IMR-90 (cell line): ENCODE measurements around the gene TNRC6B. TPM values are rescaled to one million over a fixed set of nuclear protein-coding genes. Genes with fewer than 3 reads are reported as not detected.

Experiments used
- ATAC-seq: fragments of 200-7000 bp; cut with Tn5 transposase; 2 replicates; pipeline ENCODE4 v1.9.1; 2020; ENCODE audit warnings: low read depth, mild to moderate bottlenecking, moderate library complexity
- BruUV-seq: library from RNA; stranded (reverse); fragments of 400-500 nt; replicated peaks from 2 replicates; lab custom pipeline; 2021; lab: Mats Ljungman, UMichigan
- CTCF ChIA-PET: fragments of 300-600 bp; formaldehyde crosslinking; extraction: SDS; loops from one replicate; lab custom pipeline; 2021; ENCODE audit warnings: antibody characterized with exemption; lab: Yijun Ruan, JAX
- POLR2A ChIA-PET: fragments of 300-600 bp; sonication (Branson Sonifier 250); formaldehyde crosslinking; loops from one replicate; lab custom pipeline; 2022; ENCODE audit warnings: antibody characterized with exemption; ENCODE audit not compliant: unreplicated experiment; lab: Charles Lee
- DNase-seq: peaks from one replicate; pipeline ENCODE4 v3.0.0; 2013
- H2AFZ ChIP-seq: replicated peaks from 2 replicates; pipeline ENCODE3; 2013; ENCODE audit warnings: low read length, mild to moderate bottlenecking; ENCODE audit not compliant: poor library complexity
- H2AK5ac ChIP-seq: 2 replicates; pipeline ENCODE4 v1.6.1; 2013; ENCODE audit warnings: low read depth, low read length, inconsistent platforms
- H2AK9ac ChIP-seq: replicated peaks from 2 replicates; pipeline ENCODE3; 2013; ENCODE audit warnings: mild to moderate bottlenecking, low read depth, low read length, moderate library complexity; ENCODE audit not compliant: poor library complexity
- H2BK120ac ChIP-seq: 2 replicates; pipeline ENCODE4 v1.6.1; 2013; ENCODE audit warnings: low read depth, low read length, inconsistent platforms
- H2BK15ac ChIP-seq: 3 replicates; pipeline ENCODE4 v1.6.1; 2013; ENCODE audit warnings: low read depth, low read length, inconsistent platforms
- H2BK20ac ChIP-seq: 2 replicates; pipeline ENCODE4 v1.6.1; 2013; ENCODE audit warnings: low read depth, mild to moderate bottlenecking, inconsistent platforms, low read length, moderate library complexity
- H2BK5ac ChIP-seq: 2 replicates; pipeline ENCODE4 v1.6.1; 2013; ENCODE audit warnings: mild to moderate bottlenecking, low read depth, low read length, inconsistent platforms; ENCODE audit not compliant: poor library complexity, severe bottlenecking
- H3K14ac ChIP-seq: replicated peaks from 2 replicates; pipeline ENCODE4 v1.6.1; 2013; ENCODE audit warnings: low read depth, low read length, inconsistent platforms
- H3K18ac ChIP-seq: 2 replicates; pipeline ENCODE4 v1.6.1; 2013; ENCODE audit warnings: low read depth, low read length, control low read depth
- H3K23ac ChIP-seq: 2 replicates; pipeline ENCODE4 v1.6.1; 2013; ENCODE audit warnings: low read depth, low read length, inconsistent platforms
- H3K27ac ChIP-seq: 2 replicates; pipeline ENCODE4 v1.5.1; 2013; ENCODE audit warnings: mild to moderate bottlenecking, control low read depth, low read length; ENCODE audit not compliant: insufficient read depth
- H3K27me3 ChIP-seq: 2 replicates; pipeline ENCODE4 v1.6.1; 2013; ENCODE audit warnings: low read length; ENCODE audit not compliant: control insufficient read depth, insufficient read depth
- H3K36me3 ChIP-seq: 2 replicates; pipeline ENCODE4 v1.6.1; 2013; ENCODE audit warnings: low read length, mixed read lengths; ENCODE audit not compliant: control insufficient read depth, insufficient read depth
- H3K4ac ChIP-seq: 2 replicates; pipeline ENCODE4 v1.6.1; 2013; ENCODE audit warnings: low read depth, low read length, inconsistent platforms
- H3K4me1 ChIP-seq: 2 replicates; pipeline ENCODE4 v1.6.1; 2013; ENCODE audit warnings: low read length, mixed read lengths; ENCODE audit not compliant: control insufficient read depth, insufficient read depth
- H3K4me2 ChIP-seq: 2 replicates; pipeline ENCODE4 v1.6.1; 2013; ENCODE audit warnings: low read depth, mild to moderate bottlenecking, control low read depth, low read length, moderate library complexity
- H3K4me3 ChIP-seq: 2 replicates; pipeline ENCODE4 v1.5.1; 2013; ENCODE audit warnings: low read depth, mild to moderate bottlenecking, control low read depth, low read length, moderate library complexity; ENCODE audit not compliant: insufficient read depth
- H3K56ac ChIP-seq: 2 replicates; pipeline ENCODE4 v1.6.1; 2013; ENCODE audit warnings: low read length, inconsistent platforms; ENCODE audit not compliant: insufficient read depth; ENCODE audit errors: extremely low read depth
- H3K79me1 ChIP-seq, 2 experiments: 2 replicates each; pipeline ENCODE4 v1.6.1; 2013; ENCODE audit warnings: low read length in 2 of 2, inconsistent platforms in 1 of 2, low read depth in 1 of 2
- H3K9ac ChIP-seq: 2 replicates; pipeline ENCODE4 v1.6.1; 2013; ENCODE audit warnings: low read depth, low read length, control low read depth
- H3K9me1 ChIP-seq: 2 replicates; pipeline ENCODE4 v1.6.1; 2013; ENCODE audit warnings: low read length, inconsistent platforms; ENCODE audit not compliant: insufficient read depth
- H3K9me3 ChIP-seq: 2 replicates; pipeline ENCODE4 v1.6.1; 2013; ENCODE audit warnings: low read length; ENCODE audit not compliant: control insufficient read depth, insufficient read depth
- H4K20me1 ChIP-seq: 2 replicates; pipeline ENCODE4 v1.6.1; 2013; ENCODE audit warnings: low read length, inconsistent platforms; ENCODE audit not compliant: insufficient read depth
- H4K5ac ChIP-seq: 2 replicates; pipeline ENCODE4 v1.6.1; 2013; ENCODE audit warnings: mild to moderate bottlenecking, low read depth, low read length, control low read depth
- H4K8ac ChIP-seq, 2 experiments: 2 replicates each; pipeline ENCODE4 v1.6.1; 2013; ENCODE audit warnings: low read depth in 2 of 2, low read length in 2 of 2, control low read depth in 1 of 2, inconsistent platforms in 1 of 2
- H4K91ac ChIP-seq: 2 replicates; pipeline ENCODE4 v1.6.1; 2013; ENCODE audit warnings: low read depth, low read length, inconsistent platforms; ENCODE audit not compliant: insufficient read depth
- BHLHE40 ChIP-seq: fragments of 150-350 bp; IDR thresholded peaks from 2 replicates; pipeline ENCODE4 v1.6.1; 2016; ENCODE audit warnings: mild to moderate bottlenecking, low read depth, low read length
- CEBPB ChIP-seq: IDR thresholded peaks from 2 replicates; pipeline ENCODE4 v1.6.1; 2012; ENCODE audit warnings: low read depth, low read length, improper control_type of control experiment
- CHD1 ChIP-seq: IDR thresholded peaks from 2 replicates; pipeline ENCODE4 v1.6.1; 2012; ENCODE audit warnings: low read depth, low read length, improper control_type of control experiment
- CTCF ChIP-seq: conservative IDR thresholded peaks from 2 replicates; pipeline ENCODE4 v1.5.1; 2012; ENCODE audit warnings: mild to moderate bottlenecking, low read depth, low read length, improper control_type of control experiment
- FOS ChIP-seq: fragments of 150-350 bp; IDR thresholded peaks from 2 replicates; pipeline ENCODE4 v1.6.1; 2016; ENCODE audit warnings: low read depth, low read length
- MAFK ChIP-seq: IDR thresholded peaks from 2 replicates; pipeline ENCODE4 v1.6.1; 2012; ENCODE audit warnings: low read depth, low read length, improper control_type of control experiment
- MAZ ChIP-seq: IDR thresholded peaks from 2 replicates; pipeline ENCODE4 v1.6.1; 2012; ENCODE audit warnings: low read depth, mild to moderate bottlenecking, low read length, improper control_type of control experiment, moderate library complexity, borderline replicate concordance
- MXI1 ChIP-seq: IDR thresholded peaks from 2 replicates; pipeline ENCODE4 v1.6.1; 2012; ENCODE audit warnings: low read depth, mild to moderate bottlenecking, low read length, moderate library complexity, borderline replicate concordance
- NFE2L2 ChIP-seq: fragments of 150-350 bp; IDR thresholded peaks from 2 replicates; pipeline ENCODE4 v1.6.1; 2016; ENCODE audit warnings: low read depth, mild to moderate bottlenecking, low read length
- POLR2A ChIP-seq: IDR thresholded peaks from 2 replicates; pipeline ENCODE4 v1.6.1; 2012; ENCODE audit warnings: mild to moderate bottlenecking, low read depth, low read length
- RAD21 ChIP-seq: IDR thresholded peaks from 2 replicates; pipeline ENCODE4 v1.6.1; 2012; ENCODE audit warnings: low read length, improper control_type of control experiment
- RCOR1 ChIP-seq: IDR thresholded peaks from 2 replicates; pipeline ENCODE4 v1.6.1; 2012; ENCODE audit warnings: mild to moderate bottlenecking, low read length, improper control_type of control experiment; ENCODE audit not compliant: insufficient replicate concordance
- RFX5 ChIP-seq: IDR thresholded peaks from 2 replicates; pipeline ENCODE4 v1.8.0; 2012; ENCODE audit warnings: low read depth, mild to moderate bottlenecking, low read length, moderate library complexity
- SMC3 ChIP-seq: fragments of 150-350 bp; IDR thresholded peaks from 2 replicates; pipeline ENCODE4 v1.6.1; 2016; ENCODE audit warnings: low read depth, mild to moderate bottlenecking, antibody characterized with exemption, low read length, moderate library complexity
- USF2 ChIP-seq: fragments of 150-350 bp; IDR thresholded peaks from 2 replicates; pipeline ENCODE4 v1.6.1; 2017; ENCODE audit warnings: mild to moderate bottlenecking, antibody characterized with exemption, low read length, low read depth
- dilution Hi-C: fragments of 300-500 bp; cut with HindIII; formaldehyde crosslinking; loops from one replicate; pipeline ENCODE4 v1.14.3; 2018; ENCODE audit warnings: low sequenced_read_pairs; ENCODE audit not compliant: unreplicated experiment
- in situ Hi-C: fragments of 300-500 bp; cut with MboI; formaldehyde crosslinking; loops from 3 replicates; pipeline ENCODE4 v1.14.3; 2019; ENCODE audit warnings: low sequenced_read_pairs, inconsistent platforms, mixed read lengths
- intact Hi-C: fragments of 100-400 bp; cut with micrococcal nuclease; formaldehyde crosslinking; loops from 2 replicates; pipeline ENCODE4 v1.10.0; 2022
- polyA plus RNA-seq, 3 experiments: library from polyadenylated mRNA; depleted of rRNA; stranded (reverse); fragments of >200 nt; gene quantifications; 2 replicates each; pipeline ENCODE4 v1.2.3, GENCODE V29; 2012; ENCODE audit warnings: low replicate concordance in 1 of 3
- total RNA-seq: library from RNA; depleted of rRNA; stranded (reverse); fragments of >200 nt; gene quantifications from 2 replicates; pipeline ENCODE4 v1.2.3, GENCODE V29; 2012
- TF ChIP-seq, protein P1 (sequence below): fragments of 150-350 bp; IDR thresholded peaks from 2 replicates; pipeline ENCODE4 v1.6.1; 2016; ENCODE audit warnings: low read depth, mild to moderate bottlenecking, low read length, moderate library complexity, borderline replicate concordance

TNRC6B gene
- total and polyA plus RNA-seq, 2 of the 4 experiments (the other 2 are of a cell fraction): 3.9 to 17.0 TPM

GRCh38 chr22:40314041-40314440, 136.3 kb downstream of the TNRC6B start:
- Histone ChIP-seq H4K5ac (no peak overlapping the region), H3K4me3 (no peak overlapping the region), H3K9me3 (no peaks in the 10 kb centered on the region), H3K36me3 (peaks cover 33% of the 10 kb centered on the region), H3K9me1 (peaks cover 16% of the 10 kb centered on the region), H3K14ac (no peak overlapping the region), H2AK5ac (no peak overlapping the region), H4K91ac (no peak overlapping the region), H2BK120ac (no peak overlapping the region), H3K79me1 (peaks cover 0 to 22% of the 10 kb centered on the region in 2 experiments; a peak in 2 of 4 replicates), H2BK5ac (no peak overlapping the region), H3K27me3 (no peaks in the 10 kb centered on the region), H3K18ac (no peak overlapping the region), H2AFZ (no peak overlapping the region), H3K23ac (no peak overlapping the region), H3K27ac (no peak overlapping the region), H2BK20ac (no peak overlapping the region), H4K20me1 (peaks cover 7% of the 10 kb centered on the region; the same call in 1 of the 2 replicates), H2AK9ac (no peak overlapping the region), H3K9ac (no peak overlapping the region), H2BK15ac (no peak overlapping the region), H3K56ac (no peak overlapping the region), H3K4me1 (peaks cover 10% of the 10 kb centered on the region), H3K4me2 (no peak overlapping the region), H4K8ac (no peak overlapping the region), H3K4ac (no peak overlapping the region)
- intact Hi-C loops (loop anchor here (5.0 kb wide), 1 partner anchor 33 kb away; the partner anchor contains the start of gene ADSL), in situ Hi-C loops (no loop called here), dilution Hi-C loops (no loop called here)
- no peak for ATAC-seq
- POLR2A ChIA-PET: no interaction called here
- DNase-seq: no peak
- TF ChIP-seq CHD1: no peak
- TF ChIP-seq, protein P1, sequence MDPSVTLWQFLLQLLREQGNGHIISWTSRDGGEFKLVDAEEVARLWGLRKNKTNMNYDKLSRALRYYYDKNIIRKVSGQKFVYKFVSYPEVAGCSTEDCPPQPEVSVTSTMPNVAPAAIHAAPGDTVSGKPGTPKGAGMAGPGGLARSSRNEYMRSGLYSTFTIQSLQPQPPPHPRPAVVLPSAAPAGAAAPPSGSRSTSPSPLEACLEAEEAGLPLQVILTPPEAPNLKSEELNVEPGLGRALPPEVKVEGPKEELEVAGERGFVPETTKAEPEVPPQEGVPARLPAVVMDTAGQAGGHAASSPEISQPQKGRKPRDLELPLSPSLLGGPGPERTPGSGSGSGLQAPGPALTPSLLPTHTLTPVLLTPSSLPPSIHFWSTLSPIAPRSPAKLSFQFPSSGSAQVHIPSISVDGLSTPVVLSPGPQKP: no peak
- no peak for TF ChIP-seq CTCF
- no peak for TF ChIP-seq MAFK
- no peak for TF ChIP-seq POLR2A
- no peak for TF ChIP-seq SMC3
- TF ChIP-seq USF2: no peak
- no peak for TF ChIP-seq NFE2L2
- TF ChIP-seq RAD21: no peak
- TF ChIP-seq FOS: no peak
- no peak for TF ChIP-seq RCOR1
- TF ChIP-seq CEBPB: no peak
- no peak for TF ChIP-seq BHLHE40
- no peak for TF ChIP-seq MAZ
- no peak for TF ChIP-seq RFX5
- TF ChIP-seq MXI1: no peak
- CTCF ChIA-PET: no interaction called here
- no TSS peak for BruUV-seq
